ENCODE measurements around the gene MAD2L2.

DNA sequence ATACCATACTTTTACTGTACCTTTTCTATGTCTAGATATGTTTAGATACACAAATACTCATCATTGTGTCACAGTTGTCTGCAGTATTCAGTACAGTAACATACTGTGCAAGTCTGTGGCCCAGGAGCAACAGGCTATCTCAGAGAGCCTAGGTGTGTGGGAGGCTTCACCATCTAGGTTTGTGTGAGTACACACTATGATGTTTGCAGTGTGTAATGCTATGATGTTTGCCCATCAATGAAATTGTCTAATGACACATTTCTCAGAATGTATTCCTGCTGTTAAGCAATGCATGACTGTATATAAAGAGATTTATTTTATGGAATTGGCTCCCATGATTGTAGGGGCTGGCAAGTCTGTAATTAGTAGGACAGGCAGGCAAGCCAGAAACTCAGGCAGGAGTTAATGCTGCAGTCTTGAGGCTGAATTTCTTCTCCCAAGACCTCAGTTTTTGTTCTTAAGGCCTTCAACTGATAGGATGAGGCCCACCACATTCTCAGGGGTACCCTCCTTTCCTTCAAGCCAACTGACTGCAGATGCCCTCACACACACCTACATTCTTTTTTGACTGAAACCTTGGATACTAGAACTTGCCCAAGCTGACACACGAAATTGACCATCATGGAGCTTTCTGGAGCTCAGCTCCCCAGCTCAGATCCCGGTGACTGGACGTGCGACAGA, 47.3 kb upstream of the MAD2L2 start:
- TF ChIP-seq POLR2A (IDR thresholded peaks at IDR 0.05) = no peak
- TF ChIP-seq, protein P1, sequence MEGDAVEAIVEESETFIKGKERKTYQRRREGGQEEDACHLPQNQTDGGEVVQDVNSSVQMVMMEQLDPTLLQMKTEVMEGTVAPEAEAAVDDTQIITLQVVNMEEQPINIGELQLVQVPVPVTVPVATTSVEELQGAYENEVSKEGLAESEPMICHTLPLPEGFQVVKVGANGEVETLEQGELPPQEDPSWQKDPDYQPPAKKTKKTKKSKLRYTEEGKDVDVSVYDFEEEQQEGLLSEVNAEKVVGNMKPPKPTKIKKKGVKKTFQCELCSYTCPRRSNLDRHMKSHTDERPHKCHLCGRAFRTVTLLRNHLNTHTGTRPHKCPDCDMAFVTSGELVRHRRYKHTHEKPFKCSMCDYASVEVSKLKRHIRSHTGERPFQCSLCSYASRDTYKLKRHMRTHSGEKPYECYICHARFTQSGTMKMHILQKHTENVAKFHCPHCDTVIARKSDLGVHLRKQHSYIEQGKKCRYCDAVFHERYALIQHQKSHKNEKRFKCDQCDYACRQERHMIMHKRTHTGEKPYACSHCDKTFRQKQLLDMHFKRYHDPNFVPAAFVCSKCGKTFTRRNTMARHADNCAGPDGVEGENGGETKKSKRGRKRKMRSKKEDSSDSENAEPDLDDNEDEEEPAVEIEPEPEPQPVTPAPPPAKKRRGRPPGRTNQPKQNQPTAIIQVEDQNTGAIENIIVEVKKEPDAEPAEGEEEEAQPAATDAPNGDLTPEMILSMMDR (IDR thresholded peaks at IDR 0.05) = no peak
